ENCODE data around the gene GATA1. TPM values are rescaled to one million over a fixed set of nuclear protein-coding genes. Genes with fewer than 3 reads are reported as not detected.

The GATA1 gene
- total RNA-seq: not detected in 2 replicates

- no peaks in the 10 kb centered on the region for H4K20me1 ChIP-seq (ENCODE audit: insufficient read depth, low read length)
- no peak for TF ChIP-seq CTCF (IDR thresholded peaks at IDR 0.05; ENCODE audit: extremely low read depth, low read depth, low read length)
- no peak within 1 kb of the TSS for H2AFZ ChIP-seq (ENCODE audit: low read length)
Measured at GRCh38 chrX:48786341-48786800, at the start of gene GATA1. GATA1 (plus strand) TSS chrX:48786590; CDS start chrX:48791110, 4,520 bp downstream.

DNA sequence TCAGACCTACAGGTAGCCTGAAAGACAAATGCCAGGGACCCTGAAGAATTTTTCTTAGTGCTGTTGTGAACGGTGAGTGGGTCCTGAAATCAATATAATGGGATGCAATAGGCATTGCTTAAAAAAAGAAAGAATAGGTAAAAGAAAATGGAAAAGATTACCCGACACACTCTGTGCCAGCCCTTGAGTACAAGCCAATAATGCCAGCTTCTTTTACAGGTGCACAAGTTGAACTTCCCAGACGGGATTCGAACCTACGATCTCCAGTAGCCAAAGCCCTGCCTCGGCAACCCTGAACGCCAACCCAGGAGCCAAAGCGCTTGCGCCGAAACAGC lies 49.5 kb upstream of the GATA1 start:
- no peaks in the 10 kb centered on the region for H3K27me3 ChIP-seq (ENCODE audit: insufficient read depth, low read length)
- no peaks in the 10 kb centered on the region for H3K36me3 ChIP-seq (ENCODE audit: insufficient read depth, low read length)
- peak overlapping the region; percentile 79 for H3K4me3 ChIP-seq (ENCODE audit: insufficient read depth, low read length)
- peak overlapping the region; percentile 80 for H2AFZ ChIP-seq (ENCODE audit: low read length)
- H3K4me1 ChIP-seq (ENCODE audit: insufficient read depth, low read length): peaks cover 6% of the 10 kb centered on the region
- no peaks in the 10 kb centered on the region for H4K20me1 ChIP-seq (ENCODE audit: insufficient read depth, low read length)
- DNase-seq (ENCODE audit: insufficient read length, low spot score, missing footprints): no peak
- H3K4me2 ChIP-seq (ENCODE audit: insufficient read depth, low read length): peak overlapping the region; percentile 79
- no peak for TF ChIP-seq CTCF (IDR thresholded peaks at IDR 0.05; ENCODE audit: extremely low read depth, low read depth, low read length)
- H3K9me3 ChIP-seq (ENCODE audit: low read depth, low read length): no peaks in the 10 kb centered on the region
- H3K79me2 ChIP-seq (ENCODE audit: insufficient read depth, low read length): no peaks in the 10 kb centered on the region
- peak overlapping the region; percentile 33 for H3K27ac ChIP-seq (ENCODE audit: low read depth, low read length)

More at GRCh38 chrX:48786341-48786800, at the start of gene GATA1:
- no peak within 1 kb of the TSS for H3K4me2 ChIP-seq (ENCODE audit: insufficient read depth, low read length)
- H3K27ac ChIP-seq (ENCODE audit: low read depth, low read length): no peak within 1 kb of the TSS
- H3K4me3 ChIP-seq (ENCODE audit: insufficient read depth, low read length): no peak within 1 kb of the TSS
- no peak for DNase-seq (ENCODE audit: insufficient read length, low spot score, missing footprints)
- H3K27me3 ChIP-seq (ENCODE audit: insufficient read depth, low read length): no peaks in the 10 kb centered on the region
- H3K9me3 ChIP-seq (ENCODE audit: low read depth, low read length): no peaks in the 10 kb centered on the region
- H3K79me2 ChIP-seq (ENCODE audit: insufficient read depth, low read length): no peaks in the 10 kb centered on the region
- no peaks in the 10 kb centered on the region for H3K4me1 ChIP-seq (ENCODE audit: insufficient read depth, low read length)
- H3K36me3 ChIP-seq (ENCODE audit: insufficient read depth, low read length): no peaks in the 10 kb centered on the region

- Histone ChIP-seq H4K20me1 (ENCODE audit: insufficient read depth, low read length) (no peaks in the 10 kb centered on the region), H3K79me2 (ENCODE audit: insufficient read depth, low read length) (no peaks in the 10 kb centered on the region), H2AFZ (ENCODE audit: low read length) (peak overlapping the region; percentile 92), H3K36me3 (ENCODE audit: insufficient read depth, low read length) (no peaks in the 10 kb centered on the region), H3K4me1 (ENCODE audit: insufficient read depth, low read length) (peaks cover 6% of the 10 kb centered on the region), H3K4me2 (ENCODE audit: insufficient read depth, low read length) (peak overlapping the region; percentile 94), H3K27me3 (ENCODE audit: insufficient read depth, low read length) (no peaks in the 10 kb centered on the region), H3K27ac (ENCODE audit: low read depth, low read length) (peak overlapping the region; percentile 80), H3K9me3 (ENCODE audit: low read depth, low read length) (no peaks in the 10 kb centered on the region), H3K4me3 (ENCODE audit: insufficient read depth, low read length) (peak overlapping the region; percentile 79)
- DNase-seq (ENCODE audit: insufficient read length, low spot score, missing footprints): peak; percentile 93
- TF ChIP-seq CTCF (IDR thresholded peaks at IDR 0.05; ENCODE audit: extremely low read depth, low read depth, low read length): no peak
Measured at GRCh38 chrX:48737213-48737938, 49.0 kb upstream of the GATA1 start.

DNA sequence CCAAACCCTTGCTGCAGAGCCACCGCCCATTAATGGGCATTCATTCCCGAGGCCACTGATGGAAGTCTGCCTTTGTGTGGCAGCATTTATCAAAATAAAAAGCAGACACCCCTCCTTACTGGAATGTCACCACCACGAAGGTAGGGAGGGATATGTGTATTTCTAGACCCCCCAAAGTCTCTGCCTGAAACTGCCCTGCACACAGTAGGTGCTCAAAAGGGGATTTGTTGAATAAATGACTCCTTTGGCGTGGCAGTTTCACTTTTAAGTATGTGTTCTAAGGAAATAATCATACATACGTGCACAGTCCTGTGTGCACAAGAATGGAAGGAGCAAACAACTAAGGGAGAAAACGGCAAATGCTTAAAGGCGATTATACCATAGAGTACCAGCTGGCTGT lies 48.5 kb upstream of the GATA1 start:
- H3K27ac ChIP-seq (ENCODE audit: low read depth, low read length): peak overlapping the region; percentile 80
- H3K4me2 ChIP-seq (ENCODE audit: insufficient read depth, low read length): peak overlapping the region; percentile 94
- DNase-seq (ENCODE audit: insufficient read length, low spot score, missing footprints): no peak
- H3K4me1 ChIP-seq (ENCODE audit: insufficient read depth, low read length): peaks cover 6% of the 10 kb centered on the region
- no peaks in the 10 kb centered on the region for H4K20me1 ChIP-seq (ENCODE audit: insufficient read depth, low read length)
- no peaks in the 10 kb centered on the region for H3K9me3 ChIP-seq (ENCODE audit: low read depth, low read length)
- peak overlapping the region; percentile 92 for H2AFZ ChIP-seq (ENCODE audit: low read length)
- H3K79me2 ChIP-seq (ENCODE audit: insufficient read depth, low read length): no peaks in the 10 kb centered on the region
- no peaks in the 10 kb centered on the region for H3K36me3 ChIP-seq (ENCODE audit: insufficient read depth, low read length)
- peak overlapping the region; percentile 79 for H3K4me3 ChIP-seq (ENCODE audit: insufficient read depth, low read length)
- no peaks in the 10 kb centered on the region for H3K27me3 ChIP-seq (ENCODE audit: insufficient read depth, low read length)
- TF ChIP-seq CTCF (IDR thresholded peaks at IDR 0.05; ENCODE audit: extremely low read depth, low read depth, low read length): no peak
